Spleen (tissue), 7 donors: Measurements from ENCODE around the gene SLAMF9.

Experiments used
- CTCF ChIP-seq, 11 experiments: fragments of 200-600 bp in 7 of 11; fragments of 450-650 bp in 4 of 11; sonication (generic) in 4 of 11; IDR thresholded peaks in 8 of 11; conservative IDR thresholded peaks in 3 of 11; 1 replicate in 7 of 11; 2 replicates in 4 of 11; pipeline versions ENCODE4 v1.4.0 to v1.8.0; 2016 to 2021; ENCODE audit warnings: antibody characterized with exemption in 11 of 11, inconsistent platforms in 4 of 11, mild to moderate bottlenecking in 1 of 11
- POLR2AphosphoS5 ChIP-seq, 3 donors: sonication (generic); formaldehyde crosslinking; IDR thresholded peaks; one replicate each; pipeline ENCODE4 v1.5.1; 2017; ENCODE audit warnings: antibody characterized with exemption in 3 of 3
- donor health status: DM: no; HTN: no; CAD: no; lungs with moderate emphysema.
- donor health status: DM: no; HTN: no; CAD: no.
- donor health status: DM: no; HTN: no; CAD: no.

GRCh38 chr1:159986531-159986930, 32.5 kb upstream of the SLAMF9 start:
- TF ChIP-seq CTCF (IDR thresholded peaks at IDR 0.05 in 8 of 11, conservative IDR thresholded peaks at IDR 0.05 in 3 of 11) (no peak), POLR2AphosphoS5 (IDR thresholded peaks at IDR 0.05) (no peak)
